ENCODE measurements around the gene LYVE1.

LYVE1 gene

GRCh38 chr11:10558288-10558687, 10.2 kb downstream of the LYVE1 start:
- no peak for DNase-seq (ENCODE audit: low read depth in 2 of 2)

DNA sequence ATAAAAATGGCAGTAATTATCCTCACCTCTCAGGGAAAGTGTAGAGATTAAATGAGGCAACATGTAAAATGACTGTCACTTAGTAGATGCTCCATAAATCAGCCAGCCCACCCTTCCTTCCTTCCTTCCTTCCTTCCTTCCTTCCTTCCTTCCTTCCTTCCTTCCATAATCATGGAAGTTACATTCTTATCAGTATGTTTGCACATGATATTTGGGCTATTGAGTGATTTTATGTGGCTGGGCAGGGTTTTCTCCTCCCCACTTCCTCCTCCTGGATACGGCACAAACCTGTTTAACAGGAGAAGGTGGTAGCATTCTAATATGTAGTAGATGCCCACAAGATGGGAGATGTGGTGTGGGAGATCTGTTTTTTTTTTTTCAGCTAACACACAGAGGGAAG, 11.9 kb downstream of the LYVE1 start:
- DNase-seq (ENCODE audit: low read depth in 2 of 2), result no peak

DNA sequence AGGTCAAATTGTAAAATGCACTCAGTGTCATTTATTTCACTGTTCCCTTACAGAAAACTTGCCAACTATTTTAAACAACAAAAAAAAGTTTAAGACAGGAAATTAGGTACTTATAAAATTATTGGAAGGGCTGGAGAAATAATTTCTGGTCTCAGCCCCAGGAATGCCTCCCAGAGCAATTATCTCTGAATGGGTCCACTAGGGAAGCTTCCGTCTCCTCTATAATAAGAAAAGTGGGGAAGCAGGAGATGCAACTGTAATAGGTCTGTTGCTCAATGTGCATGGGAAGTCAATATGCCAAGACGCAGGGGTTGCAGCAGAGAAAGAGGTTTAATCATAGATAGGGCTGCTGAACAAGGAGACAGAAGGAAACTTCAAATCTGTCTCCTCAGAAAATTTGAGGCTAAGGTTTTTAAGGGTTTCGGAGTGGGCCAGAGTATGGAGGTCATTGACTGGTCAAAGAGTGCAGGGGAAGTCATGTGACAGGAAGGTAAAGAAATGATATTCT, 16.6 kb downstream of the LYVE1 start:
- no peak for DNase-seq (ENCODE audit: low read depth in 2 of 2)

- DNase-seq (ENCODE audit: low read depth in 2 of 2), result no peak
Observed at GRCh38 chr11:10551290-10551592, 17.2 kb downstream of the LYVE1 start.

GRCh38 chr11:10550503-10551289, 17.8 kb downstream of the LYVE1 start:
- no peak for DNase-seq (ENCODE audit: low read depth in 2 of 2)

DNA sequence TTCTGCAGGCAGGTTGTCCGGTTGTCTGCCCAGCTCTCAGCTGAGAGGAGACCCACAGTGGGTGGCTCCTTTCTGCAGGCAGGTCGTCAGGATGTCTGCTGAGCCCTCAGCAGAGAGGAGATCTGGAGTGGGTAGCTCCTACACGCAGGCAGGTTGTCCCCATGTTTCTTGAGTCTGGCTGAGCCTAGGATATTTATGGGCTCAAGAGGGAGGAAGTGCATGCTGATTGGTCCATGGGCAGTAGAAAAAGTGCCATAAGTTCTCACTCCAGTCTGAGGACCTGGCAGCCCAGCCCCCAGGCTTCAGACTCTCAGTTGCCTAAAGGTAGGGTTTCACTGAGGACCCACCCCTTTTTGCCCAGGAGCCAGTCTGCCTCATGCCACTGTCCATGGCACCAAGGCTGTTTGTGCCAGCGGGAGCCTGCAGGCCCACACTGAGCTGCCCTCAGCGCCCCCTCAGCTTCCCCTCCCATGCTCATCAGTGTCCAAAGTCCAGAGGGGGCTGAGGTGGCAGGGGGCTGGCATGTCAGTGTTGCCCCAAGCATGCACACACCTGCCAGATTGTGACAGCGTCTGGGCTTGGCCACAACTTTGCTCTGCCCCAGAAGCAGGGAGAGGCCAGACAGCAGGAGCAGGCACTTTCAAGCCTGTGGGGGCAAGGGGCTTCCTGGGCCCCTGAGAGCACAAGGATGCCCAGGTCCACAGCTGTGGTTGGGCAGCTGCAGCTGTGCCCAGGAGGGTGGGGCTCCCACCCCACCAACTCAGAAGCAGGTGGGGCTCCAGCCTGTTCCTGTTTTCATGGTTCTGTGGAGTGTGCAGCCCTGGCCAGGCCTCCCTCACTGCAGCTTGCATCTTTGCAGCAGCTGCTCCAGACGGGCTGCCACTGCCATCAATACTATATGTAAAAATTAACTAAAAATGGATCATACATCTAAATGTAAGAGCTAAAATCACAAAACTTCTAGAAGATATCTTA, 23.7 kb downstream of the LYVE1 start:
- no peak for DNase-seq (ENCODE audit: low read depth in 2 of 2)

GRCh38 chr11:10543782-10544181, 24.7 kb downstream of the LYVE1 start:
- DNase-seq (ENCODE audit: low read depth in 2 of 2), result no peak

GRCh38 chr11:10542776-10543175, 25.7 kb downstream of the LYVE1 start:
- DNase-seq (ENCODE audit: low read depth in 2 of 2), result no peak

GRCh38 chr11:10541561-10541930, 26.9 kb downstream of the LYVE1 start:
- no peak for DNase-seq (ENCODE audit: low read depth in 2 of 2)

DNA sequence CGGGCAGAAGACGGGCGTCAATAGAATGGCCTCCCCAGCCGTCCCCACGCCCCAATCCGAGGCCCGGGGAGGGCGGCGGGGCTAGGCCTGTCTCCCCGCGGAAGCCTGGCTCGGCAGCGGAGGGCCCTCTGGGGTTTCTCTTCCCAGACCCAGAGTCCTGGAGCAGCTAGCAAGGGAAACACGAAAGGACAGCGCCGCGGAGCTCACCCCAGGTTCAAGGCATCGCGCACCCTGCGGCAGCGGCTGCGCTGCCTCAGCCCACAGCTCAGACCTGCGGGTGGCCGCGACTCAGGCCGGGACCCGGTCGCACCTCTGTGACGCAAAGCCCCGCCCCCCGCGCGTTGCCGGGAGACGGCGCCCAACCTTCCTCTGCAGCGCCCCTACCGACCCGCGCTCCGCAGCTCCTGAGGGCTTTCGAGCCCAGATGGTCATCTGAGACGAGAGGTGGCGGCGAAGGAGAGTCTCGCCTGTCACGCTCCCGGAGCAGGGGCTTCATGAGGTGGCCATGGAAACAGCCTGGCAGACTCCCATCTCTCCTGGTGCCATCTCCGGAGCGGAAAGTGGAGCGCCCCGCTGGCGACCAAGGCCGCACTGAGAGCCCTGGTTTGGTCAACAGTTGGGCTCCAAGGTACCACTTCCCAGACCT, 27.4 kb downstream of the LYVE1 start, which contains the start of gene RNF141:
RNF141 (minus strand) TSS at position 273 of the 646 bp plus-strand sequence. CDS start 7,029 bp downstream, outside the sequence.
- DNase-seq (ENCODE audit: low read depth in 2 of 2), result peak; percentile 88 to 92

DNA sequence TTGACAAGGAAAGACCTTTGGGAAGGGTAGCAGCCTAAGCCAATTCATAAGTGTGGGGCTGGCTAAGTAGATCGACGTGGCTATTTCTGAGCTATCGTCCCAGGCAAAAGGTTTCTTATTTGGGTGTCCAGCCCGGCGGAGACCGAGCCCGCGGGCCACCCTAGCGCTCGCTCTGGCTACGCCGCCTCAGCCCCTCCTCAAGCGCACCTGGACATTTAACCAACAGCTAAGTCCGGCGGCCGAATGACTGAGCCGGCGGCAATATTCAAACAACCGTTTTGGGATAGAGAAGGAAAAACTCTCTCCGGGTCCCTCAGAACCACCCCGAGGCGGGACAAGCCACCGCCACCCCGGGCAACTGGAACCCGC, 27.9 kb downstream of the LYVE1 start:
- DNase-seq (ENCODE audit: low read depth in 2 of 2), result peak in 1 of 2 donors; percentile 1

DNA sequence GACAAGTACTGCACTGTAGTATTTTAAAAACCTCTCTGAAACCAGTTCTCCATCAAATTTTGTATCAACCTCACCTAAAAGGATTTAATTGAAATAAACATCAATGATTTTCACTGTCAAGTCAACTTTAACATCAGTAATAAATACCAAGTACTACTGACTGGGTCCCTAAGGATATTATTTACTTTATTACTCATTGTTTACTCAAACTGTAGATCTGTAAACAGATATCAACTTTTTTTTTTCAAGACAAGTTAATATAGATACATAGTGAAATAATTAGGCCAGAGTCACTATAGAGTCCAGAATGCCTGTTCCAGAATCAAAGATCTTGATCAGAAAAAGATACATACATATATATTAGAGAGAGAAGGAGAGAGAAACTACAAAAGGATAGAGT, 29.1 kb downstream of the LYVE1 start:
- DNase-seq (ENCODE audit: low read depth in 2 of 2), result no peak

GRCh38 chr11:10538924-10539323, 29.5 kb downstream of the LYVE1 start:
- DNase-seq (ENCODE audit: low read depth in 2 of 2), result no peak

- DNase-seq (ENCODE audit: low read depth in 2 of 2), result no peak
Observed at GRCh38 chr11:10537600-10537999, 30.9 kb downstream of the LYVE1 start.

- DNase-seq (ENCODE audit: low read depth in 2 of 2), result no peak
Observed at GRCh38 chr11:10534316-10534715, 34.1 kb downstream of the LYVE1 start.

GRCh38 chr11:10533323-10533722, 35.1 kb downstream of the LYVE1 start:
- DNase-seq (ENCODE audit: low read depth in 2 of 2), result no peak

- DNase-seq (ENCODE audit: low read depth in 2 of 2), result no peak
Observed at GRCh38 chr11:10532526-10532925, 35.9 kb downstream of the LYVE1 start.

DNA sequence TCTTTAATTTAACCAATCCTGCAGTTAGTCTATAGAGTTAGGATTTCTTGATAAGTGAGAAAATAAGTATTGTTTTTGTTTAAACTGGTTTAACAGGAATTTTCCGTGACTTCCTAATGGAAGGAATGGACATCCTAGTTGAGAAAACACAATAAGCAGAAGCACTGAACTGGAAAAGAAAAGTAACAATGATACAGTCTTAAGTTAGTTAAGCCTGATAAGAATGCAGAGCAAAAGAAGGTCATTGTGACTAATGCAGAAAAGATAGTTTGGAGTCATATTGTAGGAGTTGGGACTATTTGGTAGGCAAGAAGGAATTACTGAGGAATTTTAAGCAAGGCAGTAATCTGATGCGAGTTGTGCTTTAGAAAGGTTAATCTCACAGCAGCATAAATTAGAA, 39.2 kb downstream of the LYVE1 start:
- DNase-seq (ENCODE audit: low read depth in 2 of 2), result no peak

DNA sequence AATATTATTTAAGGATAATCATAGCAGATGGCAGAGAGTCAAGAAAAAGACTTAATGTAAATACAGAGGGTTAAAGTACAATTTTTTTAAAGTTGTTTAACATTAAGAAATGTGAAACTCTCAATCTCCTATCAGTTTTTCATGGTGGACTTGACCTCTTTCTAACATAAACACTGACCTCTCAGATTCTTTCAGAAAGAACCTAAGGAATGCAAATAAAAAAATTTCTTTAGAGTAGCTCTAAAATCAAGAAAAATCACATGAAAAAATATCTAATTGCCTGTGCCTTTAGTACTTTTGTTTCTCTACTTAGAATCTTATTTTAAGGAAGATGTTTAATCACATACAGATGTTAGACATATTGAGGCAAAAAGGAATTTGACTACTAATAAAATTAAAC, 40.3 kb downstream of the LYVE1 start:
- no peak for DNase-seq (ENCODE audit: low read depth in 2 of 2)

DNA sequence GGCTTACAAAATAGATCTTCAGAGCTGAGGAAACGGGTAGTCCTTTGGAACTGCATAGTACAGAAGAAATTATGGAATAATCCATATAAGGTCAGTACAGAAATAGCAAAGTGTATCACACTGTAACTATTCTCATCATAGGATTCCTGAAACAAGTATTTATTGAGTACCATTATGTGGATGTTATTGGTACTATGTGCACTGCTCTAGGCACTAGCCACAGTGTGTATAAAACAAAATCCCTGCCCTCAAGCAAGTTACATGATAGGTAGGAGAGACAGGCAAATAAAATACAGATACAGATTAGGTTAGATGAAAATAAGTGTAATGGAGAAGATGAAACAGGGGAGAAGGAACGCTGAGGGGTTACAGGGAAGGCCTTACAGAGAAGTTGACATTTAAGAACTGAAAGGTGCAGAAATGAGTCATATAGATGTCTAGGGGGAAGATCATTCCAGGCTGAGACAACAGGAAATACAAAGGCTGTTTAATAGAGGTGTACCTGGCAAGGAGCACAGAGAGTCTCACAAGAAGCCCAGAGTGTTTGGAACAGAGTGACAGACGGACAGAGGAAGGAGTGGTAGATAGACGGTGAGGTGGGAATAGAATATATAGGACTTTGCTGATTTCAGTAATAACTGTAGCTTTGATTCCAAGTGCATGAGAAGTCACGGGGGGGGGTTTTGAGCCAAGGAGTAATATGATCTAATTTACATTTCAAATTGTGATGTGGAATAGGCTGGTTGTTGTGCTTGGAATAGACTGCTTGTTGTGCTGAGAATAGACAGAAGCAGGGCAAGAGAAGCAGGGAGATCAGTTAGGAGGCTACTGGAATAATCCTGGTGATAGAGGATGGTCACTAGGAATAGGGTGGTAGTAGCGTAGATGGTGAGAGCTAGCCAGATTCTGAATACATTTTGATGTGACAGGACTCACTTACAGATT, 41.2 kb downstream of the LYVE1 start:
- DNase-seq (ENCODE audit: low read depth in 2 of 2), result no peak

DNA sequence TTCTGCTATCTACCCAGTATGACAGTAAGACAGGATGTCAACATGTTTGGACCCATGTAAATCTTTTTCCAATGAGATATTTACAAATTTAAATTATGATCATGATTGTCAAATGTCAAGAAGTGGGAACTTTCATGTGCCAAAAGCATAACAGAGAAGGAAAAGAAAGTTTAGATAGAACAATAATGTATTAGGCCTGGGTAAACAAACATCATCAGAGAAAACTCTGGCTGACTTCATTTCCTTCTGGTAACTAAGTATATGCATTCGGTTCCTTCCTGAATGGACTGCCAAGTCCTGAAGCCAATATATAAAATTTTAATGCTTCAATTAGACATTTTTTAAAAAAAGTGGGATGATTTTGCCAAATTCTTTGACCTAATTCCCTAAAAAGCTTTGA, 44.0 kb downstream of the LYVE1 start:
- no peak for DNase-seq (ENCODE audit: low read depth in 2 of 2)

Measured in activated CD8-positive, alpha-beta memory T cell treated with anti-CD3 and anti-CD28 coated beads for 4 hours (primary cell).